ENCODE results near the gene RUFY1.
"Not testable (repeated sequence)": the region's sequence is repeated elsewhere in the genome, so short reads cannot be mapped to it uniquely, and the experiment has no call there.

RUFY1 gene

GRCh38 chr5:179634370-179635172 is 84.2 kb downstream of the RUFY1 start:
- H3K4me3 ChIP-seq (ENCODE audit: low read length); H3K9me2 ChIP-seq (replicated peaks; ENCODE audit: insufficient read depth, low read length); H3K4me2 ChIP-seq (ENCODE audit: low read depth, low read length); H3K27me3 ChIP-seq (replicated peaks; ENCODE audit: insufficient read depth, low read length); H3K36me3 ChIP-seq (replicated peaks; ENCODE audit: insufficient read depth, low read length); H4K20me1 ChIP-seq (ENCODE audit: insufficient read depth, low read length); H2AFZ ChIP-seq (ENCODE audit: low read length); DNase-seq; H3K9me3 ChIP-seq (replicated peaks; ENCODE audit: insufficient read depth, low read length); H3K27ac ChIP-seq (ENCODE audit: low read length); H3K79me2 ChIP-seq (ENCODE audit: low read length); H3K9ac ChIP-seq (ENCODE audit: low read length); H3F3A ChIP-seq (ENCODE audit: insufficient read depth, low read length); H3K4me1 ChIP-seq (ENCODE audit: low read length): not testable (repeated sequence)

GRCh38 chr5:179639296-179639695 is 88.9 kb downstream of the RUFY1 start:
- H3K4me2 ChIP-seq (ENCODE audit: low read depth, low read length); H3K9me2 ChIP-seq (replicated peaks; ENCODE audit: insufficient read depth, low read length); H3K4me1 ChIP-seq (ENCODE audit: low read length); H3K9ac ChIP-seq (ENCODE audit: low read length); H3K27ac ChIP-seq (ENCODE audit: low read length); H3F3A ChIP-seq (ENCODE audit: insufficient read depth, low read length); DNase-seq; H3K9me3 ChIP-seq (replicated peaks; ENCODE audit: insufficient read depth, low read length); H3K4me3 ChIP-seq (ENCODE audit: low read length); H2AFZ ChIP-seq (ENCODE audit: low read length); H3K79me2 ChIP-seq (ENCODE audit: low read length); H4K20me1 ChIP-seq (ENCODE audit: insufficient read depth, low read length); H3K27me3 ChIP-seq (replicated peaks; ENCODE audit: insufficient read depth, low read length); H3K36me3 ChIP-seq (replicated peaks; ENCODE audit: insufficient read depth, low read length): not testable (repeated sequence)

- not testable (repeated sequence) for H3K36me3 ChIP-seq (replicated peaks; ENCODE audit: insufficient read depth, low read length); H4K20me1 ChIP-seq (ENCODE audit: insufficient read depth, low read length); H3K9ac ChIP-seq (ENCODE audit: low read length); H3K79me2 ChIP-seq (ENCODE audit: low read length); H3F3A ChIP-seq (ENCODE audit: insufficient read depth, low read length); H2AFZ ChIP-seq (ENCODE audit: low read length); H3K4me2 ChIP-seq (ENCODE audit: low read depth, low read length); H3K4me3 ChIP-seq (ENCODE audit: low read length); H3K9me3 ChIP-seq (replicated peaks; ENCODE audit: insufficient read depth, low read length); H3K27me3 ChIP-seq (replicated peaks; ENCODE audit: insufficient read depth, low read length); H3K9me2 ChIP-seq (replicated peaks; ENCODE audit: insufficient read depth, low read length); H3K4me1 ChIP-seq (ENCODE audit: low read length); H3K27ac ChIP-seq (ENCODE audit: low read length); DNase-seq
Observed at GRCh38 chr5:179641745-179642144, 91.4 kb downstream of the RUFY1 start.

- H3K9me3 ChIP-seq (replicated peaks; ENCODE audit: insufficient read depth, low read length); H3K27ac ChIP-seq (ENCODE audit: low read length); H3K4me1 ChIP-seq (ENCODE audit: low read length); H3K9me2 ChIP-seq (replicated peaks; ENCODE audit: insufficient read depth, low read length); H3F3A ChIP-seq (ENCODE audit: insufficient read depth, low read length); H3K27me3 ChIP-seq (replicated peaks; ENCODE audit: insufficient read depth, low read length); H3K36me3 ChIP-seq (replicated peaks; ENCODE audit: insufficient read depth, low read length); H3K4me3 ChIP-seq (ENCODE audit: low read length); H4K20me1 ChIP-seq (ENCODE audit: insufficient read depth, low read length); H3K9ac ChIP-seq (ENCODE audit: low read length); H2AFZ ChIP-seq (ENCODE audit: low read length); H3K79me2 ChIP-seq (ENCODE audit: low read length); DNase-seq; H3K4me2 ChIP-seq (ENCODE audit: low read depth, low read length): not testable (repeated sequence)
Observed at GRCh38 chr5:179642626-179643025, 92.3 kb downstream of the RUFY1 start.

- DNase-seq; H3K9me2 ChIP-seq (replicated peaks; ENCODE audit: insufficient read depth, low read length); H3F3A ChIP-seq (ENCODE audit: insufficient read depth, low read length); H2AFZ ChIP-seq (ENCODE audit: low read length); H3K79me2 ChIP-seq (ENCODE audit: low read length); H3K27ac ChIP-seq (ENCODE audit: low read length); H3K4me1 ChIP-seq (ENCODE audit: low read length); H4K20me1 ChIP-seq (ENCODE audit: insufficient read depth, low read length); H3K27me3 ChIP-seq (replicated peaks; ENCODE audit: insufficient read depth, low read length); H3K4me2 ChIP-seq (ENCODE audit: low read depth, low read length); H3K9me3 ChIP-seq (replicated peaks; ENCODE audit: insufficient read depth, low read length); H3K36me3 ChIP-seq (replicated peaks; ENCODE audit: insufficient read depth, low read length); H3K9ac ChIP-seq (ENCODE audit: low read length); H3K4me3 ChIP-seq (ENCODE audit: low read length): not testable (repeated sequence)
Observed at GRCh38 chr5:179643141-179643920, 93.0 kb downstream of the RUFY1 start.

GRCh38 chr5:179644766-179645165 is 94.4 kb downstream of the RUFY1 start:
- not testable (repeated sequence) for H3K9ac ChIP-seq (ENCODE audit: low read length); H3K79me2 ChIP-seq (ENCODE audit: low read length); H2AFZ ChIP-seq (ENCODE audit: low read length); H3K4me3 ChIP-seq (ENCODE audit: low read length); H3K36me3 ChIP-seq (replicated peaks; ENCODE audit: insufficient read depth, low read length); H3F3A ChIP-seq (ENCODE audit: insufficient read depth, low read length); H3K27ac ChIP-seq (ENCODE audit: low read length); H4K20me1 ChIP-seq (ENCODE audit: insufficient read depth, low read length); H3K4me2 ChIP-seq (ENCODE audit: low read depth, low read length); H3K9me2 ChIP-seq (replicated peaks; ENCODE audit: insufficient read depth, low read length); H3K9me3 ChIP-seq (replicated peaks; ENCODE audit: insufficient read depth, low read length); H3K4me1 ChIP-seq (ENCODE audit: low read length); H3K27me3 ChIP-seq (replicated peaks; ENCODE audit: insufficient read depth, low read length); DNase-seq
